Astrocyte of the cerebellum (primary cell): Measurements from ENCODE around the gene GTPBP3.

Source experiments
- DNase-seq: peaks from one replicate; pipeline ENCODE4 v3.0.0-alpha.2; 2011; ENCODE audit warnings: low read depth
- H3K4me3 ChIP-seq: 2 replicates; pipeline ENCODE4 v1.5.1; 2011; ENCODE audit warnings: mild to moderate bottlenecking, low read depth, low read length, moderate library complexity
- CTCF ChIP-seq: IDR thresholded peaks from 2 replicates; pipeline ENCODE4 v1.5.1; 2012; ENCODE audit warnings: low read length, low read depth, moderate library complexity, mild to moderate bottlenecking; ENCODE audit errors: missing control alignments
- in situ Hi-C: cut with HindIII; loops from 2 replicates; pipeline ENCODE4 v1.10.0; 2017; ENCODE audit warnings: low sequenced_read_pairs

Gene GTPBP3

GRCh38 chr19:17304386-17305215 is 32.8 kb upstream of the GTPBP3 start:
- H3K4me3 ChIP-seq, result no peak overlapping the region
- in situ Hi-C loops, result loop anchor here (25.0 kb wide), 1 partner anchor 142 kb away; no protein-coding TSS in a partner anchor
- DNase-seq, result no peak
- no peak for TF ChIP-seq CTCF

- no peak for TF ChIP-seq CTCF
- peak overlapping the region; percentile 81 for H3K4me3 ChIP-seq
- in situ Hi-C loops, result loop anchor here (25.0 kb wide), 1 partner anchor 143 kb away; no protein-coding TSS in a partner anchor
- DNase-seq, result no peak
Observed at GRCh38 chr19:17305216-17305516, 32.2 kb upstream of the GTPBP3 start.

- in situ Hi-C loops, result loop anchor here (25.0 kb wide), 1 partner anchor 143 kb away; no protein-coding TSS in a partner anchor
- peak; percentile 75 for TF ChIP-seq CTCF
- DNase-seq, result peak; percentile 96
Observed at GRCh38 chr19:17305517-17306284, 31.7 kb upstream of the GTPBP3 start, which contains the start of gene MRPL34. TSS of gene MRPL34 (plus strand) at chr19:17305872. CDS start at chr19:17305893, 21 bp downstream.

GRCh38 chr19:17306285-17306714 is 31.1 kb upstream of the GTPBP3 start:
- TF ChIP-seq CTCF, result no peak
- H3K4me3 ChIP-seq, result peak overlapping the region; percentile 81
- in situ Hi-C loops, result loop anchor here (25.0 kb wide), 1 partner anchor 144 kb away; no protein-coding TSS in a partner anchor
- DNase-seq, result no peak

More at GRCh38 chr19:17305517-17306284, 31.7 kb upstream of the GTPBP3 start, which contains the start of gene MRPL34:
- peak within 1 kb of the TSS; percentile 81 for H3K4me3 ChIP-seq

- no peak for DNase-seq
- no peak for TF ChIP-seq CTCF
- in situ Hi-C loops, result loop anchor here (25.0 kb wide), 1 partner anchor 146 kb away; no protein-coding TSS in a partner anchor
- H3K4me3 ChIP-seq, result no peak overlapping the region
Observed at GRCh38 chr19:17307876-17308377, 29.4 kb upstream of the GTPBP3 start.
